Ishikawa (cell line): ENCODE data around the gene SEM1.

ENCODE experiments used
- CEBPB ChIP-seq: IDR thresholded peaks from 2 replicates; pipeline ENCODE4 v1.6.1; 2012
- CREB1 ChIP-seq: IDR thresholded peaks from 2 replicates; pipeline ENCODE4 v1.6.1; 2012; ENCODE audit warnings: low read depth
- EGR1 ChIP-seq: IDR thresholded peaks from 2 replicates; pipeline ENCODE4 v1.6.1; 2012
- EP300 ChIP-seq: IDR thresholded peaks from 2 replicates; pipeline ENCODE4 v1.6.1; 2012; ENCODE audit warnings: borderline replicate concordance
- FOXM1 ChIP-seq: IDR thresholded peaks from 2 replicates; pipeline ENCODE4 v1.6.1; 2012; ENCODE audit warnings: low read depth, borderline replicate concordance
- MAX ChIP-seq: IDR thresholded peaks from 2 replicates; pipeline ENCODE4 v1.6.1; 2012
- NFIC ChIP-seq: IDR thresholded peaks from 2 replicates; pipeline ENCODE4 v1.6.1; 2012
- RAD21 ChIP-seq: IDR thresholded peaks from 2 replicates; pipeline ENCODE4 v1.6.1; 2012; ENCODE audit warnings: low read depth
- REST ChIP-seq: IDR thresholded peaks from 2 replicates; pipeline ENCODE4 v1.6.1; 2012; ENCODE audit warnings: low read depth, mild to moderate bottlenecking
- TAF1 ChIP-seq: IDR thresholded peaks from 2 replicates; pipeline ENCODE4 v1.6.1; 2012; ENCODE audit warnings: low read depth, mild to moderate bottlenecking
- TCF12 ChIP-seq: IDR thresholded peaks from 2 replicates; pipeline ENCODE4 v1.6.1; 2012; ENCODE audit warnings: low read depth
- TEAD4 ChIP-seq: IDR thresholded peaks from 2 replicates; pipeline ENCODE4 v1.6.1; 2012
- USF1 ChIP-seq: IDR thresholded peaks from 2 replicates; pipeline ENCODE4 v1.6.1; 2012
- YY1 ChIP-seq: IDR thresholded peaks from 2 replicates; pipeline ENCODE4 v1.6.1; 2012; ENCODE audit warnings: low read depth
- ZBTB7A ChIP-seq: IDR thresholded peaks from 2 replicates; pipeline ENCODE4 v1.6.1; 2012; ENCODE audit warnings: low read depth

The SEM1 gene

GRCh38 chr7:96686305-96686704 is 23.3 kb downstream of the SEM1 start:
- TF ChIP-seq FOXM1 = no peak
- no peak for TF ChIP-seq TAF1
- TF ChIP-seq CREB1 = no peak
- TF ChIP-seq YY1 = no peak
- TF ChIP-seq CEBPB = no peak
- no peak for TF ChIP-seq USF1
- TF ChIP-seq REST = no peak
- no peak for TF ChIP-seq EP300
- TF ChIP-seq EGR1 = no peak
- TF ChIP-seq MAX = no peak
- TF ChIP-seq RAD21 = no peak
- TF ChIP-seq TEAD4 = no peak
- no peak for TF ChIP-seq NFIC
- TF ChIP-seq ZBTB7A = no peak

GRCh38 chr7:96685755-96686154 is 23.9 kb downstream of the SEM1 start:
- no peak for TF ChIP-seq EP300
- TF ChIP-seq MAX = no peak
- no peak for TF ChIP-seq RAD21
- TF ChIP-seq TAF1 = no peak
- no peak for TF ChIP-seq USF1

GRCh38 chr7:96685353-96685752 is 24.3 kb downstream of the SEM1 start:
- TF ChIP-seq USF1 (no peak), NFIC (no peak), CREB1 (no peak), YY1 (no peak), TEAD4 (no peak), EP300 (no peak), TAF1 (no peak), TCF12 (no peak), REST (no peak), ZBTB7A (no peak), CEBPB (no peak), FOXM1 (no peak), EGR1 (no peak), RAD21 (no peak), MAX (no peak)

- TF ChIP-seq TCF12 (no peak), CEBPB (no peak), RAD21 (no peak), EGR1 (no peak)
These were observed 29.8 kb downstream of the SEM1 start for GRCh38 chr7:96679886-96680285.

- no peak for TF ChIP-seq ZBTB7A
- no peak for TF ChIP-seq NFIC
- no peak for TF ChIP-seq MAX
- TF ChIP-seq EGR1 = no peak
- TF ChIP-seq FOXM1 = no peak
- TF ChIP-seq YY1 = no peak
- TF ChIP-seq TAF1 = no peak
- TF ChIP-seq RAD21 = no peak
- no peak for TF ChIP-seq CEBPB
- no peak for TF ChIP-seq EP300
- TF ChIP-seq REST = no peak
- no peak for TF ChIP-seq USF1
- no peak for TF ChIP-seq TEAD4
- no peak for TF ChIP-seq TCF12
- TF ChIP-seq CREB1 = no peak
These were observed 32.7 kb downstream of the SEM1 start for GRCh38 chr7:96676919-96677318.
